Neural cell (in vitro differentiated cells): ENCODE results near the gene SDF4.

Experiments
- CTCF ChIP-seq: fragments of 450-650 bp; IDR thresholded peaks from 2 replicates; pipeline ENCODE4 v1.5.1; 2014; ENCODE audit warnings: antibody characterized with exemption, mild to moderate bottlenecking, moderate library complexity; ENCODE audit not compliant: poor library complexity, severe bottlenecking
- EP300 ChIP-seq: fragments of 450-650 bp; conservative IDR thresholded peaks from 2 replicates; pipeline ENCODE4 v1.6.1; 2014; ENCODE audit warnings: antibody characterized with exemption, mild to moderate bottlenecking, moderate library complexity; ENCODE audit not compliant: poor library complexity, severe bottlenecking
- EZH2 ChIP-seq: fragments of 200-600, 300-800 bp; shearing (Covaris generic), sonication (generic); IDR thresholded peaks from 2 replicates; pipeline ENCODE4 v1.6.1; 2014; ENCODE audit warnings: antibody characterized with exemption, low read length, borderline replicate concordance, mild to moderate bottlenecking; ENCODE audit not compliant: insufficient read depth, poor library complexity, severe bottlenecking
- POLR2AphosphoS5 ChIP-seq: IDR thresholded peaks from 2 replicates; pipeline ENCODE4 v1.6.1; 2012
- RAD21 ChIP-seq: fragments of 450-650 bp; conservative IDR thresholded peaks from 2 replicates; pipeline ENCODE4 v1.6.1; 2014; ENCODE audit warnings: antibody characterized with exemption, mild to moderate bottlenecking, moderate library complexity
- SMC3 ChIP-seq: fragments of 450-650 bp; conservative IDR thresholded peaks from 2 replicates; pipeline ENCODE4 v1.6.1; 2014; ENCODE audit warnings: antibody characterized with exemption, mild to moderate bottlenecking, moderate library complexity; ENCODE audit not compliant: poor library complexity
- TAF1 ChIP-seq: IDR thresholded peaks from 2 replicates; pipeline ENCODE4 v1.6.1; 2012; ENCODE audit warnings: low read depth
- TF ChIP-seq, protein P1 (sequence below): IDR thresholded peaks from 2 replicates; pipeline ENCODE4 v1.6.1; 2012; ENCODE audit warnings: borderline replicate concordance

DNA sequence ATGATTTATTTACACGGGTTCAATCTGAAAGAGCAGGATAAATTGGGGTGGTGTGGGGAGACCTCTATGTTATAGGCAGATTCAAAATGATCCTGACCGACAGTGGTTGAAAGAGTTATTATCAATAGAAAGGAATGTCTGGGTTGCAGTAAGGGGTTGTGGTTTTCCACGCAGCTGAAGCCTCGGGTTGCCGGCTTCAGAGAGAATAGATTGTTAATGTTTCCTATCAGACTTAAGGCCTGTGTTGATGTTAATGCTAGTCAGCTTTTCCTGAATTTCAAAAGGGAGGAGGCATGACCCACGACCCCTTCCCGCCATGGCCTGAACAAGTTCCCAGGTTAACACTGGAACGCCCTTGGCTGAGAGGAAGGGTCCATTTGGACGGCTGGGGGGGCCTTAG lies 44.0 kb upstream of the SDF4 start:
- TF ChIP-seq CTCF = no peak
- no peak for TF ChIP-seq SMC3
- no peak for TF ChIP-seq EZH2
- TF ChIP-seq TAF1 = no peak
- TF ChIP-seq RAD21 = no peak
- TF ChIP-seq POLR2AphosphoS5 = no peak
- TF ChIP-seq EP300 = no peak
- TF ChIP-seq, protein P1, sequence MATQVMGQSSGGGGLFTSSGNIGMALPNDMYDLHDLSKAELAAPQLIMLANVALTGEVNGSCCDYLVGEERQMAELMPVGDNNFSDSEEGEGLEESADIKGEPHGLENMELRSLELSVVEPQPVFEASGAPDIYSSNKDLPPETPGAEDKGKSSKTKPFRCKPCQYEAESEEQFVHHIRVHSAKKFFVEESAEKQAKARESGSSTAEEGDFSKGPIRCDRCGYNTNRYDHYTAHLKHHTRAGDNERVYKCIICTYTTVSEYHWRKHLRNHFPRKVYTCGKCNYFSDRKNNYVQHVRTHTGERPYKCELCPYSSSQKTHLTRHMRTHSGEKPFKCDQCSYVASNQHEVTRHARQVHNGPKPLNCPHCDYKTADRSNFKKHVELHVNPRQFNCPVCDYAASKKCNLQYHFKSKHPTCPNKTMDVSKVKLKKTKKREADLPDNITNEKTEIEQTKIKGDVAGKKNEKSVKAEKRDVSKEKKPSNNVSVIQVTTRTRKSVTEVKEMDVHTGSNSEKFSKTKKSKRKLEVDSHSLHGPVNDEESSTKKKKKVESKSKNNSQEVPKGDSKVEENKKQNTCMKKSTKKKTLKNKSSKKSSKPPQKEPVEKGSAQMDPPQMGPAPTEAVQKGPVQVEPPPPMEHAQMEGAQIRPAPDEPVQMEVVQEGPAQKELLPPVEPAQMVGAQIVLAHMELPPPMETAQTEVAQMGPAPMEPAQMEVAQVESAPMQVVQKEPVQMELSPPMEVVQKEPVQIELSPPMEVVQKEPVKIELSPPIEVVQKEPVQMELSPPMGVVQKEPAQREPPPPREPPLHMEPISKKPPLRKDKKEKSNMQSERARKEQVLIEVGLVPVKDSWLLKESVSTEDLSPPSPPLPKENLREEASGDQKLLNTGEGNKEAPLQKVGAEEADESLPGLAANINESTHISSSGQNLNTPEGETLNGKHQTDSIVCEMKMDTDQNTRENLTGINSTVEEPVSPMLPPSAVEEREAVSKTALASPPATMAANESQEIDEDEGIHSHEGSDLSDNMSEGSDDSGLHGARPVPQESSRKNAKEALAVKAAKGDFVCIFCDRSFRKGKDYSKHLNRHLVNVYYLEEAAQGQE = no peak
